CD8-positive, alpha-beta memory T cell (primary cell): ENCODE data around the gene NEK5. TPM values are rescaled to one million over a fixed set of nuclear protein-coding genes. Genes with fewer than 3 reads are reported as not detected.

ENCODE experiments used
- CTCF ChIA-PET: fragments of 350-600 bp; sonication (Branson Sonifier 250); formaldehyde crosslinking; loops from one replicate; lab custom pipeline; 2021; ENCODE audit warnings: antibody characterized with exemption; lab: Charles Lee
- POLR2A ChIA-PET: fragments of 350-600 bp; sonication (Branson Sonifier 250); formaldehyde crosslinking; loops from one replicate; lab custom pipeline; 2021; ENCODE audit warnings: antibody characterized with exemption; lab: Charles Lee
- DNase-seq, 5 donors: peaks; one replicate each; pipeline versions ENCODE4 v3.0.0 to v3.0.0-alpha.2; 2020 to 2022; ENCODE audit warnings: mixed read lengths in 1 of 5
- H3K27ac ChIP-seq: one replicate; pipeline ENCODE4 v1.7.0; 2013; ENCODE audit warnings: low read depth, mild to moderate bottlenecking, low read length, moderate library complexity
- H3K27me3 ChIP-seq: 2 replicates; pipeline ENCODE4 v1.7.0; 2013; ENCODE audit warnings: low read length, mild to moderate bottlenecking; ENCODE audit not compliant: insufficient read depth, poor library complexity, severe bottlenecking
- H3K36me3 ChIP-seq: 2 replicates; pipeline ENCODE4 v1.7.0; 2013; ENCODE audit warnings: mild to moderate bottlenecking, low read length, moderate library complexity; ENCODE audit not compliant: insufficient read depth
- H3K4me1 ChIP-seq: 2 replicates; pipeline ENCODE4 v1.7.0; 2013; ENCODE audit warnings: mild to moderate bottlenecking, low read length, moderate library complexity; ENCODE audit not compliant: insufficient read depth
- H3K4me3 ChIP-seq: 2 replicates; pipeline ENCODE4 v1.7.0; 2013; ENCODE audit warnings: mild to moderate bottlenecking, low read length
- H3K9me3 ChIP-seq: 2 replicates; pipeline ENCODE4 v1.7.0; 2013; ENCODE audit warnings: mild to moderate bottlenecking, low read length
- H3K27ac Mint-ChIP-seq, 8 donors: one replicate each; pipeline ENCODE4 v1.8.0; 2020 to 2021; ENCODE audit warnings: mixed read lengths in 8 of 8, mild to moderate bottlenecking in 6 of 8, inconsistent platforms in 3 of 8, moderate library complexity in 3 of 8
- H3K27me3 Mint-ChIP-seq, 2 donors: one replicate each; pipeline ENCODE4 v1.8.0; 2020 to 2021; ENCODE audit warnings: mixed read lengths in 2 of 2, mild to moderate bottlenecking in 1 of 2, moderate library complexity in 1 of 2
- H3K36me3 Mint-ChIP-seq, 3 donors: one replicate each; pipeline ENCODE4 v1.8.0; 2020 to 2021; ENCODE audit warnings: mixed read lengths in 3 of 3, inconsistent platforms in 1 of 3, mild to moderate bottlenecking in 1 of 3
- H3K4me1 Mint-ChIP-seq, 3 donors: one replicate each; pipeline ENCODE4 v1.8.0; 2020 to 2021; ENCODE audit warnings: mixed read lengths in 3 of 3, inconsistent platforms in 1 of 3, mild to moderate bottlenecking in 1 of 3
- H3K4me3 Mint-ChIP-seq, 7 donors: one replicate each; pipeline ENCODE4 v1.8.0; 2020 to 2021; ENCODE audit warnings: mixed read lengths in 7 of 7, mild to moderate bottlenecking in 6 of 7, moderate library complexity in 4 of 7, inconsistent platforms in 2 of 7
- H3K9me3 Mint-ChIP-seq, 5 donors: one replicate each; pipeline ENCODE4 v1.8.0; 2020 to 2022; ENCODE audit warnings: mixed read lengths in 5 of 5, mild to moderate bottlenecking in 3 of 5, moderate library complexity in 2 of 5, inconsistent platforms in 1 of 5
- polyA plus RNA-seq: library from polyadenylated mRNA; unstranded; fragments of 300-500 nt; fragmentation: Illumina TruSeq; gene quantifications from one replicate; pipeline ENCODE4 v1.2.3, GENCODE V29; 2021
- total RNA-seq, 2 experiments: library from RNA; stranded (reverse); gene quantifications; one replicate each; pipeline ENCODE4 v1.2.3, GENCODE V29; 2021

NEK5 gene
- total and polyA plus RNA-seq, 3 experiments from 2014 or later: 0.17 TPM; not detected in 2

- Mint-ChIP-seq H3K36me3 (peaks cover 0 to 19% (median 10%) of the 10 kb centered on the region in 3 donors), H3K4me3 (no peak overlapping the region), H3K4me1 (no peaks in the 10 kb centered on the region), H3K9me3 (no peaks in the 10 kb centered on the region), H3K27me3 (no peaks in the 10 kb centered on the region), H3K27ac (no peak overlapping the region)
- Histone ChIP-seq H3K27me3 (no peaks in the 10 kb centered on the region), H3K9me3 (no peaks in the 10 kb centered on the region), H3K27ac (no peak overlapping the region), H3K36me3 (no peaks in the 10 kb centered on the region), H3K4me3 (no peak overlapping the region), H3K4me1 (no peaks in the 10 kb centered on the region)
- ChIA-PET CTCF (interaction anchor here (1.6 kb wide), 1 partner anchor 9 kb away, joined by 4 read pairs; no protein-coding TSS in a partner anchor), POLR2A (no interaction called here)
- DNase-seq: no peak
These were observed 7.9 kb upstream of the NEK5 start for GRCh38 chr13:52136763-52137162.

- Mint-ChIP-seq H3K36me3 (peaks cover 0 to 13% (median 6%) of the 10 kb centered on the region in 3 donors), H3K27me3 (peaks cover 9 to 21% of the 10 kb centered on the region in 2 donors), H3K27ac (no peak overlapping the region), H3K4me3 (peak overlapping the region in 1 of 7 donors; percentile 15), H3K9me3 (no peaks in the 10 kb centered on the region), H3K4me1 (peaks cover 11 to 17% (median 13%) of the 10 kb centered on the region in 3 donors)
- no peak overlapping the region for H3K27ac ChIP-seq
- H3K4me1 ChIP-seq: peaks cover 18% of the 10 kb centered on the region
- ChIA-PET POLR2A (no interaction called here), CTCF (interaction anchor here (0.6 kb wide), 1 partner anchor 315 kb away, joined by 3 read pairs; no protein-coding TSS in a partner anchor)
- H3K27me3 ChIP-seq: no peaks in the 10 kb centered on the region
- H3K4me3 ChIP-seq: no peak overlapping the region
- no peaks in the 10 kb centered on the region for H3K9me3 ChIP-seq
- no peak for DNase-seq
- H3K36me3 ChIP-seq: no peaks in the 10 kb centered on the region
These were observed 1.8 kb upstream of the NEK5 start for GRCh38 chr13:52130641-52131040.

- no peaks in the 10 kb centered on the region for H3K9me3 Mint-ChIP-seq
- peak overlapping the region; percentile 78 to 90 (median 84) for H3K4me3 Mint-ChIP-seq
- H3K27ac Mint-ChIP-seq: peak overlapping the region in 5 of 8 donors; percentile 1 to 35 (median 18)
- Histone ChIP-seq H3K4me3 (peak overlapping the region; percentile 48), H3K27me3 (no peaks in the 10 kb centered on the region), H3K9me3 (no peaks in the 10 kb centered on the region), H3K27ac (no peak overlapping the region), H3K4me1 (peaks cover 18% of the 10 kb centered on the region), H3K36me3 (no peaks in the 10 kb centered on the region)
- peak; percentile 10 to 62 (median 37) for DNase-seq
- ChIA-PET POLR2A (no interaction called here), CTCF (interaction anchor here (0.7 to 3.1 kb wide), 17 partner anchors 7 to 332 kb away, joined by 3 to 21 read pairs (median 4); partner anchors contain the start of genes NEK3 and TMEM272)
- H3K27me3 Mint-ChIP-seq: peaks cover 11 to 21% of the 10 kb centered on the region in 2 donors
- peaks cover 0 to 5% (median 5%) of the 10 kb centered on the region in 3 donors for H3K36me3 Mint-ChIP-seq
- peaks cover 11 to 17% (median 13%) of the 10 kb centered on the region in 3 donors for H3K4me1 Mint-ChIP-seq
These were observed 830 bp downstream of the NEK5 start for GRCh38 chr13:52127783-52128702.

DNA sequence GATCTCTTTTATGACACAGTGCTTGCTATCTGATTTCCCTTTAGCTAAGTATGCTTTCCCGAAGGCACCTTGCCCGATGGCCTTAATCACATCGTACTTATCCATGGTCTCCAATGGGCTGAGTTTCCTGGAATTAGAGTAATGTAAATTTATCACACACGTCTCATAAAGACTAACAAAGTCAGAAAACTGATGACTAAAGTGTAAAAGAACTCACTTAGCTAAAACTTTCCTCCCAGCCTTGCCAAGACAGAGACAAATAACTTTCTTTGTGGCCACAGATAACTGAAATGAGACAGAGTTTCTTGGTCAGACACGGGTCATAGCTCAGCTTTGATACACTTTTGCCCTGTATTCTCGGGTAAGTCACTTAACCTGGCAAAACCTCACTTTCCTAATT, 1.5 kb downstream of the NEK5 start:
- H3K27ac Mint-ChIP-seq: peak overlapping the region in 1 of 8 donors; percentile 35
- H3K36me3 Mint-ChIP-seq: peaks cover 0 to 2% (median 1%) of the 10 kb centered on the region in 3 donors
- Histone ChIP-seq H3K9me3 (no peaks in the 10 kb centered on the region), H3K36me3 (no peaks in the 10 kb centered on the region), H3K4me3 (no peak overlapping the region), H3K4me1 (peaks cover 18% of the 10 kb centered on the region), H3K27me3 (no peaks in the 10 kb centered on the region), H3K27ac (no peak overlapping the region)
- no peaks in the 10 kb centered on the region for H3K9me3 Mint-ChIP-seq
- H3K27me3 Mint-ChIP-seq: peaks cover 11 to 21% of the 10 kb centered on the region in 2 donors
- H3K4me1 Mint-ChIP-seq: peaks cover 11 to 17% (median 13%) of the 10 kb centered on the region in 3 donors
- ChIA-PET CTCF (interaction anchor here (0.7 to 3.1 kb wide), 15 partner anchors 8 to 331 kb away, joined by 3 to 21 read pairs (median 4); partner anchors contain the start of genes NEK3 and TMEM272), POLR2A (no interaction called here)
- no peak for DNase-seq
- peak overlapping the region in 2 of 7 donors; percentile 27 to 90 for H3K4me3 Mint-ChIP-seq

DNA sequence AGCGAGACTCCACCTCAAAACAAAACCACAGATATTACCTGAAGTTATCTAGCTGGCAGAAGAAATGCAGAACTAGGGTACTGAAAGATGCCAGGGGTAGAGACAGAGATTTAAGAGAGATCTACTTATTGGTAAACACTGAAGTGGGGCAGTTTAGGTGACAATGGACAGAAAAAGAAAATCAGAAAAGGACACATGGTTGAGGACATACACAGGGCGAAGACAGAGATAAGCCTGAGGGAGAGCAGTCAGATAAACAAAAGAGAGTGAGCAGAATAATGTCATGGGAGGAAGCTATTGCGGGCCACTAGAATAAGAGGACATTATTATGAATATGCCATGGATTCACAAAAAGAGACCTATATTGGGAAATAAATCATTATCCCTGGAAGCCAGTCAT, 3.3 kb downstream of the NEK5 start:
- Mint-ChIP-seq H3K27ac (no peak overlapping the region), H3K36me3 (no peaks in the 10 kb centered on the region), H3K27me3 (peaks cover 11 to 25% of the 10 kb centered on the region in 2 donors), H3K9me3 (no peaks in the 10 kb centered on the region), H3K4me1 (peaks cover 11 to 17% (median 13%) of the 10 kb centered on the region in 3 donors), H3K4me3 (no peak overlapping the region)
- no peak for DNase-seq
- no peaks in the 10 kb centered on the region for H3K9me3 ChIP-seq
- ChIA-PET CTCF (interaction anchor here (0.8 kb wide), 1 partner anchor 1000 kb away, joined by 3 read pairs; no protein-coding TSS in a partner anchor), POLR2A (no interaction called here)
- H3K4me1 ChIP-seq: peaks cover 18% of the 10 kb centered on the region
- no peak overlapping the region for H3K4me3 ChIP-seq
- no peaks in the 10 kb centered on the region for H3K36me3 ChIP-seq
- no peak overlapping the region for H3K27ac ChIP-seq
- H3K27me3 ChIP-seq: no peaks in the 10 kb centered on the region

- Histone ChIP-seq H3K27me3 (no peaks in the 10 kb centered on the region), H3K4me1 (no peaks in the 10 kb centered on the region), H3K36me3 (no peaks in the 10 kb centered on the region), H3K27ac (no peak overlapping the region), H3K9me3 (no peaks in the 10 kb centered on the region), H3K4me3 (no peak overlapping the region)
- Mint-ChIP-seq H3K36me3 (peaks cover 0 to 4% (median 0%) of the 10 kb centered on the region in 3 donors), H3K9me3 (no peaks in the 10 kb centered on the region), H3K4me3 (peak overlapping the region in 1 of 7 donors; percentile 33), H3K27me3 (peaks cover 2 to 33% of the 10 kb centered on the region in 2 donors), H3K4me1 (no peaks in the 10 kb centered on the region), H3K27ac (no peak overlapping the region)
- ChIA-PET CTCF (no interaction called here), POLR2A (no interaction called here)
- no peak for DNase-seq
These were observed 10.3 kb downstream of the NEK5 start for GRCh38 chr13:52118595-52118994.

DNA sequence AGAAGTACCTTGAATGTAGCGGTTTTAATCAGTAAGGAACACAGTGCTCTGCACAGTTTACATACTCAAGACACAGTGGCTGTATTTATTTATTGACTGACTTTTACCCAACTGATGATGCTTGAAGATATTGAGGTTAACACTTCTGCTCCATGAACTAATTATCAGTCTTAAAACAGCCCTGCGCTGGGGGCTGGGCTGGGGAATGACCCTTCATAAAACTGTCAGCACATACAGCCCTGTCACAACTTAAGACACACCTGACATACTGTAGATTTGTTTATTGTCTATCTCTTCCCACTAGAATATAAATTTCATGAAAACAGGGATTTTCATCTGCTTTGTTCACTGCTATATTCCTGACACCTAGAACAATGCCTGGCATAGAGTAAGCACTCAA, 10.8 kb downstream of the NEK5 start:
- Histone ChIP-seq H3K36me3 (no peaks in the 10 kb centered on the region), H3K9me3 (no peaks in the 10 kb centered on the region), H3K27ac (no peak overlapping the region), H3K27me3 (no peaks in the 10 kb centered on the region), H3K4me3 (no peak overlapping the region), H3K4me1 (no peaks in the 10 kb centered on the region)
- CTCF ChIA-PET: interaction anchor here (1.0 to 1.2 kb wide), 2 partner anchors 9 to 10 kb away, joined by 4 read pairs; partner anchors contain the start of gene NEK5
- H3K36me3 Mint-ChIP-seq: peaks cover 0 to 4% (median 0%) of the 10 kb centered on the region in 3 donors
- no peaks in the 10 kb centered on the region for H3K9me3 Mint-ChIP-seq
- POLR2A ChIA-PET: no interaction called here
- H3K4me1 Mint-ChIP-seq: no peaks in the 10 kb centered on the region
- H3K27ac Mint-ChIP-seq: no peak overlapping the region
- DNase-seq: no peak
- no peak overlapping the region for H3K4me3 Mint-ChIP-seq
- peaks cover 2 to 35% of the 10 kb centered on the region in 2 donors for H3K27me3 Mint-ChIP-seq

DNA sequence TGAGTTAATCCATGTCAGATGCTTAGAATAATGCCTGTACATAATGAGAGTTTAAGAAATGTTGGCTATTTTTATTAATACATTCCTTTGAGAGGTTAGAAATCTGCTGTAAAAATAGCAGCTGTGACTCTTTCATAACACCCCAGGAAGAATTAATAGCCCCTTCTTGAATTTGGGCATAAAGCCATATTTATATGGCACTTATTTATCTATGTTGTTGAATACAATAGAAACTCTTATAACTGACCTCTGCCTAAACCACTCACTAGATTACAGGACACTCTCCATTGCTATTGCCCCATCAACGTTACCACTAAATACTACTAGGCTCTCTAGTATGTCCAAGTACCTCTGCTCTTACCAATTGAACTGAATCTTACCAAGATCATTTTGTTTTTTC, 16.3 kb downstream of the NEK5 start:
- Mint-ChIP-seq H3K27me3 (peaks cover 11 to 31% of the 10 kb centered on the region in 2 donors), H3K4me3 (no peak overlapping the region), H3K4me1 (no peaks in the 10 kb centered on the region), H3K36me3 (peaks cover 0 to 4% (median 0%) of the 10 kb centered on the region in 3 donors), H3K27ac (no peak overlapping the region), H3K9me3 (no peaks in the 10 kb centered on the region)
- no peaks in the 10 kb centered on the region for H3K4me1 ChIP-seq
- CTCF ChIA-PET: no interaction called here
- H3K9me3 ChIP-seq: no peaks in the 10 kb centered on the region
- H3K27ac ChIP-seq: no peak overlapping the region
- POLR2A ChIA-PET: no interaction called here
- no peak for DNase-seq
- H3K36me3 ChIP-seq: no peaks in the 10 kb centered on the region
- no peaks in the 10 kb centered on the region for H3K27me3 ChIP-seq
- no peak overlapping the region for H3K4me3 ChIP-seq
